ENCODE data around the gene NRARP.

DNA sequence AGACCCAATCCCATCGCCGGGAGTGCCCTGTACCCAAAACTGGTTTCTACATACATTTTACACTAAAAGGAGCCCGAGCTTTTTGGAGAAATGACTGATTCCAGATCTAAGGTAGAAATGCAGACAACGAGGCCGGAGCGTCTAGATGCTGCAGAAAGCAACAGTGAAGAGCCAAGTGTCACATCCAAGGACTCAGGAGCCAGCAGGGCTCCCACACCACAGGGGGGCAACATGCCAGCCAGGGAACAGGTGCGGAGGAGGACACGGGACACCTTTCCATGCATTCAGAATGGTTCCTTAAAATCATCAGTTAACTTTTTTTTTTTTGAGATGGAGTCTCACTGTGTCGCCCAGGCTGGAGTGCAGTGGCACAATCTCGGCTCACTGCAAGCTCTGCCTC lies 23.1 kb upstream of the NRARP start:
- TF ChIP-seq FOXM1 (IDR thresholded peaks at IDR 0.05; ENCODE audit: borderline replicate concordance, low read depth), result no peak
- no peak for TF ChIP-seq EP300 (IDR thresholded peaks at IDR 0.05; ENCODE audit: borderline replicate concordance)
- no peak for TF ChIP-seq TCF12 (IDR thresholded peaks at IDR 0.05; ENCODE audit: low read depth)
- TF ChIP-seq, protein P1, sequence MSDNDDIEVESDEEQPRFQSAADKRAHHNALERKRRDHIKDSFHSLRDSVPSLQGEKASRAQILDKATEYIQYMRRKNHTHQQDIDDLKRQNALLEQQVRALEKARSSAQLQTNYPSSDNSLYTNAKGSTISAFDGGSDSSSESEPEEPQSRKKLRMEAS (IDR thresholded peaks at IDR 0.05), result no peak
- TF ChIP-seq RAD21 (IDR thresholded peaks at IDR 0.05; ENCODE audit: low read depth), result no peak
- TF ChIP-seq YY1 (IDR thresholded peaks at IDR 0.05; ENCODE audit: low read depth), result no peak
- no peak for TF ChIP-seq CREB1 (IDR thresholded peaks at IDR 0.05; ENCODE audit: low read depth)
- TF ChIP-seq, protein P2, sequence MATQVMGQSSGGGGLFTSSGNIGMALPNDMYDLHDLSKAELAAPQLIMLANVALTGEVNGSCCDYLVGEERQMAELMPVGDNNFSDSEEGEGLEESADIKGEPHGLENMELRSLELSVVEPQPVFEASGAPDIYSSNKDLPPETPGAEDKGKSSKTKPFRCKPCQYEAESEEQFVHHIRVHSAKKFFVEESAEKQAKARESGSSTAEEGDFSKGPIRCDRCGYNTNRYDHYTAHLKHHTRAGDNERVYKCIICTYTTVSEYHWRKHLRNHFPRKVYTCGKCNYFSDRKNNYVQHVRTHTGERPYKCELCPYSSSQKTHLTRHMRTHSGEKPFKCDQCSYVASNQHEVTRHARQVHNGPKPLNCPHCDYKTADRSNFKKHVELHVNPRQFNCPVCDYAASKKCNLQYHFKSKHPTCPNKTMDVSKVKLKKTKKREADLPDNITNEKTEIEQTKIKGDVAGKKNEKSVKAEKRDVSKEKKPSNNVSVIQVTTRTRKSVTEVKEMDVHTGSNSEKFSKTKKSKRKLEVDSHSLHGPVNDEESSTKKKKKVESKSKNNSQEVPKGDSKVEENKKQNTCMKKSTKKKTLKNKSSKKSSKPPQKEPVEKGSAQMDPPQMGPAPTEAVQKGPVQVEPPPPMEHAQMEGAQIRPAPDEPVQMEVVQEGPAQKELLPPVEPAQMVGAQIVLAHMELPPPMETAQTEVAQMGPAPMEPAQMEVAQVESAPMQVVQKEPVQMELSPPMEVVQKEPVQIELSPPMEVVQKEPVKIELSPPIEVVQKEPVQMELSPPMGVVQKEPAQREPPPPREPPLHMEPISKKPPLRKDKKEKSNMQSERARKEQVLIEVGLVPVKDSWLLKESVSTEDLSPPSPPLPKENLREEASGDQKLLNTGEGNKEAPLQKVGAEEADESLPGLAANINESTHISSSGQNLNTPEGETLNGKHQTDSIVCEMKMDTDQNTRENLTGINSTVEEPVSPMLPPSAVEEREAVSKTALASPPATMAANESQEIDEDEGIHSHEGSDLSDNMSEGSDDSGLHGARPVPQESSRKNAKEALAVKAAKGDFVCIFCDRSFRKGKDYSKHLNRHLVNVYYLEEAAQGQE (IDR thresholded peaks at IDR 0.05; ENCODE audit: low read depth), result no peak
- no peak for TF ChIP-seq ZBTB7A (IDR thresholded peaks at IDR 0.05; ENCODE audit: low read depth)
- no peak for TF ChIP-seq CEBPB (IDR thresholded peaks at IDR 0.05)
